PC-9 (cell line): ENCODE measurements around the gene DCAF17. TPM values are rescaled to one million over a fixed set of nuclear protein-coding genes. Genes with fewer than 3 reads are reported as not detected.

Source experiments
- BruUV-seq: library from RNA; stranded (reverse); fragments of 400-500 nt; replicated peaks from 2 replicates; lab custom pipeline; 2021; lab: Mats Ljungman, UMichigan
- CTCF ChIA-PET: fragments of 300-600 bp; sonication (Branson Sonifier 250); formaldehyde crosslinking; loops from one replicate; lab custom pipeline; 2022; ENCODE audit warnings: antibody characterized with exemption; lab: Charles Lee
- POLR2A ChIA-PET: fragments of 300-600 bp; sonication (Branson Sonifier 250); formaldehyde crosslinking; loops from one replicate; lab custom pipeline; 2022; ENCODE audit warnings: antibody characterized with exemption; ENCODE audit not compliant: unreplicated experiment; lab: Charles Lee
- DNase-seq, 2 experiments: peaks; one replicate each; pipeline versions ENCODE4 v3.0.0 to v3.0.0-alpha.2; 2015 to 2022; ENCODE audit warnings: mixed read lengths in 1 of 2
- H2AFZ ChIP-seq: fragments of 200-600 bp; sonication (generic); 2 replicates; pipeline ENCODE4 v1.8.1; 2017; ENCODE audit warnings: antibody characterized with exemption
- H3F3A ChIP-seq: fragments of 200-600 bp; sonication (generic); 2 replicates; pipeline ENCODE4 v1.8.1; 2017; ENCODE audit warnings: antibody characterized with exemption, mild to moderate bottlenecking, low read depth; ENCODE audit not compliant: insufficient read depth
- H3K27ac ChIP-seq: fragments of 200-600 bp; sonication (generic); 2 replicates; pipeline ENCODE4 v1.6.1; 2016; ENCODE audit warnings: mixed run types
- H3K27me3 ChIP-seq: fragments of 200-600 bp; sonication (generic); 2 replicates; pipeline ENCODE4 v1.6.1; 2016; ENCODE audit warnings: low read depth, mixed run types; ENCODE audit not compliant: insufficient read depth
- H3K36me3 ChIP-seq: fragments of 200-600 bp; sonication (generic); 2 replicates; pipeline ENCODE4 v1.6.1; 2016; ENCODE audit warnings: low read depth, mixed run types
- H3K4me1 ChIP-seq: fragments of 200-600 bp; sonication (generic); replicated peaks from 2 replicates; pipeline ENCODE4 v1.6.1; 2016; ENCODE audit warnings: mixed run types; ENCODE audit not compliant: insufficient read depth
- H3K4me2 ChIP-seq: fragments of 200-600 bp; sonication (generic); 2 replicates; pipeline ENCODE4 v1.6.1; 2017; ENCODE audit warnings: mixed run types
- H3K4me3 ChIP-seq: fragments of 200-600 bp; sonication (generic); 2 replicates; pipeline ENCODE4 v1.6.1; 2016; ENCODE audit warnings: mixed run types
- H3K79me2 ChIP-seq: fragments of 200-600 bp; sonication (generic); 2 replicates; pipeline ENCODE4 v1.6.1; 2017; ENCODE audit warnings: low read depth, mixed run types
- H3K9me2 ChIP-seq: fragments of 200-600 bp; sonication (generic); 2 replicates; pipeline ENCODE4 v1.8.1; 2017; ENCODE audit warnings: mild to moderate bottlenecking; ENCODE audit not compliant: insufficient read depth
- H3K9me3 ChIP-seq: fragments of 200-600 bp; sonication (generic); 2 replicates; pipeline ENCODE4 v1.8.1; 2016; ENCODE audit warnings: low read depth; ENCODE audit not compliant: insufficient read depth
- H4K20me1 ChIP-seq: fragments of 200-600 bp; sonication (generic); 2 replicates; pipeline ENCODE4 v1.8.1; 2017; ENCODE audit not compliant: insufficient read depth
- EZH2 ChIP-seq: fragments of 200-600 bp; sonication (generic); IDR thresholded peaks from 2 replicates; pipeline ENCODE4 v1.8.0; 2017; ENCODE audit warnings: antibody characterized with exemption, low read depth
- intact Hi-C: fragments of 100-400 bp; cut with micrococcal nuclease; formaldehyde crosslinking; loops from one replicate; pipeline ENCODE4 v1.10.0; 2022; ENCODE audit not compliant: unreplicated experiment
- total RNA-seq: library from RNA; stranded (reverse); gene quantifications from 2 replicates; pipeline ENCODE4 v1.2.3, GENCODE V29; 2021
- TF ChIP-seq, protein P1 (sequence below): fragments of 200-600 bp; sonication (generic); conservative IDR thresholded peaks from 2 replicates; pipeline ENCODE4 v1.6.1; 2017; ENCODE audit warnings: mixed run types, antibody characterized with exemption, mild to moderate bottlenecking, moderate library complexity

Gene DCAF17
- total RNA-seq, 1 experiment from 2014 or later: 22.0 TPM

DNA sequence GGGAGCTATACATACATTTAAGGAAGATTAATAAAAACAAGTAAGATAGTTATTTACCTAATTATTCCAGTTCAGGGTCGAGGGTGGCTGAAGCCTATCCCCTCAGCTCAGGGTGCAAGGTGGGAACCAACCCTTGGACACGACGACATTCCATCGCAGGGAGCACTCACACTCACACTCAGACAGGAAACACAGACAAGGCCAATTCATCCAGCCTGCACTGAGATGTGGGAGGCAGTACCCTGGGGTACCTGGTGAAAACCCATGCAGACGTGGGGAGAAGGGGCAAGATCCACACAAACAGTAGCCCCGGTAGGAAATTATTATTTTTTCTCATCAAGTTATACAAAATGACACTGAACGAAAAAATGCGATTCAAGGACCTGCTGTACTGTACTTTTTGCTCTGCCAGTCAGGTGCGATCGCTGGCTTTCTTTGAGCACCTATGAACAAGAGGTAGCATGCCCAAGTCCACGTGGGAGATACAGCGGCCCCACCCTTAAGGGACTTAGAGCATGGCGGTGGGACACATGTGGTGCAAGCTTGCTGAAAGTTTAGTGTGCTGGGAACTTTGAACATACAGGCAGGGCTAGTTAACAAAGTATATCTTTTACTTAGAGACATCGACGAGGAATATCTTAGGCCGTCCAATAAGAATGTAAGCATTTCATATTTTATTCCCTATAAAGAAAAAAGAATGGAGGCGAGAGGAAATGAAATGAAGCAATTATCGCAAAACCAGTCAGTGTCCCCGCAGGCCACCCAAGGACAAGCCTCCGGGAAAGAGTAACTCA, 860 bp upstream of the DCAF17 start:
- BruUV-seq: TSS peak; percentile 61
- Histone ChIP-seq H3K36me3 (peaks cover 18% of the 10 kb centered on the region), H3F3A (peaks cover 38% of the 10 kb centered on the region), H2AFZ (peak overlapping the region; percentile 84), H3K9me3 (no peaks in the 10 kb centered on the region), H3K79me2 (peaks cover 76% of the 10 kb centered on the region), H3K4me1 (peaks cover 25% of the 10 kb centered on the region), H3K9me2 (no peaks in the 10 kb centered on the region), H3K27ac (peak overlapping the region; percentile 93), H3K27me3 (no peaks in the 10 kb centered on the region), H4K20me1 (no peaks in the 10 kb centered on the region), H3K4me2 (peak overlapping the region; percentile 87), H3K4me3 (peak overlapping the region; percentile 64)
- DNase-seq: peak; percentile 51 to 75
- no peak for TF ChIP-seq EZH2
- TF ChIP-seq, protein P1, sequence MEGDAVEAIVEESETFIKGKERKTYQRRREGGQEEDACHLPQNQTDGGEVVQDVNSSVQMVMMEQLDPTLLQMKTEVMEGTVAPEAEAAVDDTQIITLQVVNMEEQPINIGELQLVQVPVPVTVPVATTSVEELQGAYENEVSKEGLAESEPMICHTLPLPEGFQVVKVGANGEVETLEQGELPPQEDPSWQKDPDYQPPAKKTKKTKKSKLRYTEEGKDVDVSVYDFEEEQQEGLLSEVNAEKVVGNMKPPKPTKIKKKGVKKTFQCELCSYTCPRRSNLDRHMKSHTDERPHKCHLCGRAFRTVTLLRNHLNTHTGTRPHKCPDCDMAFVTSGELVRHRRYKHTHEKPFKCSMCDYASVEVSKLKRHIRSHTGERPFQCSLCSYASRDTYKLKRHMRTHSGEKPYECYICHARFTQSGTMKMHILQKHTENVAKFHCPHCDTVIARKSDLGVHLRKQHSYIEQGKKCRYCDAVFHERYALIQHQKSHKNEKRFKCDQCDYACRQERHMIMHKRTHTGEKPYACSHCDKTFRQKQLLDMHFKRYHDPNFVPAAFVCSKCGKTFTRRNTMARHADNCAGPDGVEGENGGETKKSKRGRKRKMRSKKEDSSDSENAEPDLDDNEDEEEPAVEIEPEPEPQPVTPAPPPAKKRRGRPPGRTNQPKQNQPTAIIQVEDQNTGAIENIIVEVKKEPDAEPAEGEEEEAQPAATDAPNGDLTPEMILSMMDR: no peak
- POLR2A ChIA-PET: interaction anchor here (0.5 to 0.7 kb wide), 5 partner anchors 142 to 693 kb away, joined by 3 to 10 read pairs (median 5); no protein-coding TSS in a partner anchor
- CTCF ChIA-PET: interaction anchor here (1.1 kb wide), 1 partner anchor 96 kb away, joined by 4 read pairs; no protein-coding TSS in a partner anchor
- intact Hi-C loops: loop anchor here (5.0 to 10.0 kb wide), 2 partner anchors 161 to 672 kb away; partner anchors contain the start of gene DLX2

DNA sequence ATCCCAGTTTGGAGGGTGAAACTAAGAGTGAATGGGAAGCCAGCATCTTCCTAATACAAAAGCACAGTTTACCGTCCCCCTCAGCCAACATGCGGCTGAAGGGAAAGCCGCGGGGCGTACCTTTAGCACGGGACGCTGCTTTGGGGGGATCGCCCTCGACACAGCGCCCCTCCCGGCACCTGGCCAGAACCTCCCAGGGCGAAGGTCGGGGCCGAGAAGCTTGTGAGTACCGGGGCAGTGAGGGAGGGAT, 338 bp upstream of the DCAF17 start, which contains the start of gene METTL8:
METTL8 (minus strand) TSS at position 228 of the 250 bp plus-strand sequence. CDS start 41,805 bp downstream, outside the sequence.
- BruUV-seq: no TSS peak

DNA sequence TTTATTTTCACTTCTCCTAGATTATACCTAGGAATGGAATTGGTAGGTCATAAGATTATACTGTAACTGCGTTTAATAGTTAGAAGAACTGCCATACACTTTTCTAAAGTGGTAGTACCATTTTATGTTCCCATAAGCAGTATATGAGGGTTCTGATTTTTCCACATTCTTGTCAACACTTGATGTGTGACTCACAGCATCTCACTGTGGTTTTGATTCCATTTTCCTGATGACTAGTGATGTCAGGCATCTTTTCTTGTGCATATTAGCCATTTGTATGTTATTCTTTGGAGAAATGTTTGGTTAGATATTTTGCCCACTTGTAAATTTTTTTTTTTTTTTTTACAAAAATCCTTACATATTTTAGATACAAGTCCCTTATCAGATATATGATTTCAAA, 2.3 kb downstream of the DCAF17 start:
- Histone ChIP-seq H3K9me2 (no peaks in the 10 kb centered on the region), H3K27ac (no peak overlapping the region), H3K4me2 (peak overlapping the region; percentile 87), H3K36me3 (peaks cover 21% of the 10 kb centered on the region), H3K4me1 (peaks cover 25% of the 10 kb centered on the region), H3K27me3 (no peaks in the 10 kb centered on the region), H3K4me3 (no peak overlapping the region), H3F3A (peaks cover 38% of the 10 kb centered on the region), H3K79me2 (peaks cover 56% of the 10 kb centered on the region), H2AFZ (no peak overlapping the region), H4K20me1 (no peaks in the 10 kb centered on the region), H3K9me3 (no peaks in the 10 kb centered on the region)
- BruUV-seq: no TSS peak
- intact Hi-C loops: loop anchor here (10.0 kb wide), 1 partner anchor 668 kb away; the partner anchor contains the start of gene DLX2
- peak in 1 of 2 experiments; percentile 83 for DNase-seq
- ChIA-PET CTCF (no interaction called here), POLR2A (no interaction called here)
- TF ChIP-seq EZH2: no peak
- TF ChIP-seq, protein P1: no peak

More for the DNA sequence above, 338 bp upstream of the DCAF17 start, which contains the start of gene METTL8:
- Histone ChIP-seq H3K4me2 (peak within 1 kb of the TSS; percentile 87), H4K20me1 (no peaks in the 10 kb centered on the region), H3F3A (peaks cover 38% of the 10 kb centered on the region), H3K79me2 (peaks cover 75% of the 10 kb centered on the region), H3K27me3 (no peaks in the 10 kb centered on the region), H3K27ac (peak within 1 kb of the TSS; percentile 93), H3K4me1 (peaks cover 25% of the 10 kb centered on the region), H3K36me3 (peaks cover 14% of the 10 kb centered on the region), H3K9me3 (no peaks in the 10 kb centered on the region), H3K4me3 (peak within 1 kb of the TSS; percentile 64), H3K9me2 (no peaks in the 10 kb centered on the region), H2AFZ (peak within 1 kb of the TSS; percentile 86)
- no peak for DNase-seq
- POLR2A ChIA-PET: interaction anchor here (0.5 to 0.6 kb wide), 5 partner anchors 143 to 1981 kb away, joined by 3 to 14 read pairs (median 4); no protein-coding TSS in a partner anchor
- intact Hi-C loops: loop anchor here (1.0 to 10.0 kb wide), 6 partner anchors 89 to 671 kb away; partner anchors contain the start of genes CYBRD1, DLX2 and GORASP2
- CTCF ChIA-PET: interaction anchor here (1.1 kb wide), 1 partner anchor 96 kb away, joined by 4 read pairs; no protein-coding TSS in a partner anchor
- TF ChIP-seq, protein P1: peak; percentile 50
- no peak for TF ChIP-seq EZH2
